OCI-LY3 (cell line): Measurements from ENCODE around the gene ARHGEF4.

Experiments used
- EZH2phosphoT487 ChIP-seq: fragments of 200-600 bp; shearing (Covaris generic); IDR thresholded peaks from 2 replicates; pipeline ENCODE4 v1.6.1; 2018; ENCODE audit warnings: antibody characterized with exemption, mixed run types, low read depth
- TF ChIP-seq, protein P1 (sequence below): fragments of 200-600, 300-600 bp; sonication (generic); IDR thresholded peaks from 2 replicates; pipeline ENCODE4 v1.5.1; 2014; ENCODE audit warnings: antibody characterized with exemption, low read length, low read depth

DNA sequence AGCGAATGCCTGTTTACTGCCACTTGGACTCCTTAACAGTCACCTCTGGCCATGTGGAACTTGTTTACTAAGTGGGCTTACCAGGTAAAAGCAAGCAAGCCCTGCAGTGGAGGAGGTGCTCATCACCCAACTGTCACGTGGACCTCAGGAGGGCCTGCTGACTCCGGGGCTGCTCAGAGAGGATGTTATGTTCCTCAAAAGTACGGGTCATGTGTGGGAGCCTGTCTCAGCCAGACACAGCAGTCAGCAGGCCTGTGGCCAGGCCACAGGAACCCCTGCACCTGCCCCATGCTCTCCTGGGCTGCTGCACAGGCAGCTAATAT lies 45.1 kb upstream of the ARHGEF4 start:
- TF ChIP-seq, protein P1, sequence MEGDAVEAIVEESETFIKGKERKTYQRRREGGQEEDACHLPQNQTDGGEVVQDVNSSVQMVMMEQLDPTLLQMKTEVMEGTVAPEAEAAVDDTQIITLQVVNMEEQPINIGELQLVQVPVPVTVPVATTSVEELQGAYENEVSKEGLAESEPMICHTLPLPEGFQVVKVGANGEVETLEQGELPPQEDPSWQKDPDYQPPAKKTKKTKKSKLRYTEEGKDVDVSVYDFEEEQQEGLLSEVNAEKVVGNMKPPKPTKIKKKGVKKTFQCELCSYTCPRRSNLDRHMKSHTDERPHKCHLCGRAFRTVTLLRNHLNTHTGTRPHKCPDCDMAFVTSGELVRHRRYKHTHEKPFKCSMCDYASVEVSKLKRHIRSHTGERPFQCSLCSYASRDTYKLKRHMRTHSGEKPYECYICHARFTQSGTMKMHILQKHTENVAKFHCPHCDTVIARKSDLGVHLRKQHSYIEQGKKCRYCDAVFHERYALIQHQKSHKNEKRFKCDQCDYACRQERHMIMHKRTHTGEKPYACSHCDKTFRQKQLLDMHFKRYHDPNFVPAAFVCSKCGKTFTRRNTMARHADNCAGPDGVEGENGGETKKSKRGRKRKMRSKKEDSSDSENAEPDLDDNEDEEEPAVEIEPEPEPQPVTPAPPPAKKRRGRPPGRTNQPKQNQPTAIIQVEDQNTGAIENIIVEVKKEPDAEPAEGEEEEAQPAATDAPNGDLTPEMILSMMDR, result no peak
- no peak for TF ChIP-seq EZH2phosphoT487
